Naive thymus-derived CD4-positive, alpha-beta T cell (primary cell): ENCODE results near the gene DNMT1. TPM values are rescaled to one million over a fixed set of nuclear protein-coding genes. Genes with fewer than 3 reads are reported as not detected.

Experiments
- ATAC-seq: fragments of 150-1000 bp; cut with Tn5 transposase; 2 replicates; pipeline ENCODE4 v1.10.0; 2021; ENCODE audit warnings: mild to moderate bottlenecking, moderate library complexity
- CTCF ChIA-PET: fragments of 350-600 bp; sonication (Branson Sonifier 250); formaldehyde crosslinking; loops from one replicate; lab custom pipeline; 2021; ENCODE audit warnings: antibody characterized with exemption; lab: Charles Lee
- POLR2A ChIA-PET: fragments of 350-600 bp; sonication (Branson Sonifier 250); formaldehyde crosslinking; loops from one replicate; lab custom pipeline; 2021; ENCODE audit warnings: antibody characterized with exemption, inconsistent platforms; lab: Charles Lee
- DNase-seq, 9 donors: peaks; one replicate each; pipeline versions ENCODE4 v3.0.0 to v3.0.0-alpha.2; 2020 to 2022; ENCODE audit warnings: mixed read lengths in 1 of 9
- H3K27ac ChIP-seq: one replicate; pipeline ENCODE4 v1.7.0; 2013; ENCODE audit warnings: mild to moderate bottlenecking, low read depth, low read length, moderate library complexity
- H3K27me3 ChIP-seq, 2 donors: one replicate each; pipeline ENCODE4 v1.7.0; 2013; ENCODE audit warnings: low read length in 2 of 2, mild to moderate bottlenecking in 2 of 2, moderate library complexity in 2 of 2; ENCODE audit not compliant: control insufficient read depth in 2 of 2, insufficient read depth in 2 of 2
- H3K36me3 ChIP-seq, 3 experiments: 1 replicate in 2 of 3; 2 replicates in 1 of 3; pipeline ENCODE4 v1.7.0; 2013; ENCODE audit warnings: low read length in 3 of 3, mild to moderate bottlenecking in 3 of 3, moderate library complexity in 1 of 3; ENCODE audit not compliant: insufficient read depth in 3 of 3, control insufficient read depth in 2 of 3
- H3K4me1 ChIP-seq, 2 donors: one replicate each; pipeline ENCODE4 v1.7.0; 2013; ENCODE audit warnings: low read length in 2 of 2, mild to moderate bottlenecking in 2 of 2, moderate library complexity in 1 of 2; ENCODE audit not compliant: control insufficient read depth in 2 of 2, insufficient read depth in 2 of 2
- H3K4me3 ChIP-seq: 2 replicates; pipeline ENCODE4 v1.7.0; 2013; ENCODE audit warnings: mild to moderate bottlenecking, low read length
- H3K9me3 ChIP-seq, 3 experiments: 1 replicate in 2 of 3; 2 replicates in 1 of 3; pipeline ENCODE4 v1.7.0; 2013; ENCODE audit warnings: low read length in 3 of 3; ENCODE audit not compliant: control insufficient read depth in 2 of 3
- H3K27ac Mint-ChIP-seq, 9 donors: one replicate each; pipeline ENCODE4 v1.8.0; 2020 to 2022; ENCODE audit warnings: mixed read lengths in 9 of 9, mild to moderate bottlenecking in 8 of 9, moderate library complexity in 5 of 9, inconsistent platforms in 2 of 9
- H3K27me3 Mint-ChIP-seq, 5 donors: one replicate each; pipeline ENCODE4 v1.8.0; 2021 to 2022; ENCODE audit warnings: mixed read lengths in 5 of 5, mild to moderate bottlenecking in 1 of 5
- H3K36me3 Mint-ChIP-seq, 5 donors: one replicate each; pipeline ENCODE4 v1.8.0; 2020 to 2022; ENCODE audit warnings: mixed read lengths in 5 of 5, mild to moderate bottlenecking in 3 of 5, inconsistent platforms in 1 of 5
- H3K4me1 Mint-ChIP-seq, 7 donors: one replicate each; pipeline ENCODE4 v1.8.0; 2020 to 2022; ENCODE audit warnings: mixed read lengths in 7 of 7, mild to moderate bottlenecking in 3 of 7, inconsistent platforms in 1 of 7
- H3K4me3 Mint-ChIP-seq, 10 donors: one replicate each; pipeline ENCODE4 v1.8.0; 2020 to 2022; ENCODE audit warnings: mild to moderate bottlenecking in 10 of 10, mixed read lengths in 10 of 10, moderate library complexity in 6 of 10, inconsistent platforms in 2 of 10
- H3K9me3 Mint-ChIP-seq, 11 donors: one replicate each; pipeline ENCODE4 v1.8.0; 2020 to 2022; ENCODE audit warnings: mixed read lengths in 11 of 11, mild to moderate bottlenecking in 4 of 11, inconsistent platforms in 1 of 11, moderate library complexity in 1 of 11
- intact Hi-C, 2 donors: fragments of 100-400 bp; cut with micrococcal nuclease; formaldehyde crosslinking; loops; one replicate each; pipeline ENCODE4 v1.15.1; 2023
- polyA plus RNA-seq, 2 donors: library from polyadenylated mRNA; unstranded; fragments of 300-500 nt; fragmentation: Illumina TruSeq; gene quantifications; one replicate each; pipeline ENCODE4 v1.2.3, GENCODE V29; 2021
- total RNA-seq, 6 experiments: library from RNA in 5 of 6; stranded (reverse) in 5 of 6; gene quantifications; 1 replicate in 5 of 6; 2 replicates in 1 of 6; pipeline ENCODE4 v1.2.3 and lab custom pipeline; 2021 to 2026

Gene DNMT1
- total and polyA plus RNA-seq, 7 experiments from 2014 or later = 113 to 334 (median 187) TPM

DNA sequence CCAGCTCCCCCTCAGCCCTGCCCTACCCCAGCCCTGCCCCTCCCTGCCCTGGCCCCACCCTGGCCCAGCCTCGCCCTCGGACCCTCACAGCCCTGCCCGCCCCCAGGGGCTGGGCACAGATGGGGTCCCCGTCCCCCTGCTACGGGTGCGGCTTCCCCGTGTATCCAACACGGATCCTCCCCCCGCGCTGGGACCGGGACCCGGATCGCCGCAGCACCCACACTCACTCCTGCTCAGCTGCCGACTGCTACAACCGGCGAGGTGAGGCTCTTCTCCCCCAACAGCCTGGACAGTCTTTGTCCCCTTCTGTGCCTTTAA, 103.4 kb downstream of the DNMT1 start:
- no peaks in the 10 kb centered on the region for H3K27me3 Mint-ChIP-seq
- POLR2A ChIA-PET = no interaction called here
- H3K9me3 ChIP-seq = no peaks in the 10 kb centered on the region
- ATAC-seq = no peak
- CTCF ChIA-PET = no interaction called here
- no peak overlapping the region for H3K4me3 Mint-ChIP-seq
- peaks cover 0 to 51% (median 4%) of the 10 kb centered on the region in 3 experiments for H3K36me3 ChIP-seq
- peak overlapping the region in 1 of 9 donors; percentile 13 for H3K27ac Mint-ChIP-seq
- peaks cover 8 to 27% (median 13%) of the 10 kb centered on the region in 7 donors for H3K4me1 Mint-ChIP-seq
- H3K4me3 ChIP-seq = no peak overlapping the region
- H3K36me3 Mint-ChIP-seq = peaks cover 4 to 44% (median 7%) of the 10 kb centered on the region in 5 donors
- H3K9me3 Mint-ChIP-seq = peaks cover 0 to 4% (median 0%) of the 10 kb centered on the region in 11 donors
- peaks cover 6 to 9% of the 10 kb centered on the region in 2 donors for H3K4me1 ChIP-seq
- no peaks in the 10 kb centered on the region for H3K27me3 ChIP-seq
- no peak for DNase-seq
- intact Hi-C loops = no loop called here
- H3K27ac ChIP-seq = no peak overlapping the region

DNA sequence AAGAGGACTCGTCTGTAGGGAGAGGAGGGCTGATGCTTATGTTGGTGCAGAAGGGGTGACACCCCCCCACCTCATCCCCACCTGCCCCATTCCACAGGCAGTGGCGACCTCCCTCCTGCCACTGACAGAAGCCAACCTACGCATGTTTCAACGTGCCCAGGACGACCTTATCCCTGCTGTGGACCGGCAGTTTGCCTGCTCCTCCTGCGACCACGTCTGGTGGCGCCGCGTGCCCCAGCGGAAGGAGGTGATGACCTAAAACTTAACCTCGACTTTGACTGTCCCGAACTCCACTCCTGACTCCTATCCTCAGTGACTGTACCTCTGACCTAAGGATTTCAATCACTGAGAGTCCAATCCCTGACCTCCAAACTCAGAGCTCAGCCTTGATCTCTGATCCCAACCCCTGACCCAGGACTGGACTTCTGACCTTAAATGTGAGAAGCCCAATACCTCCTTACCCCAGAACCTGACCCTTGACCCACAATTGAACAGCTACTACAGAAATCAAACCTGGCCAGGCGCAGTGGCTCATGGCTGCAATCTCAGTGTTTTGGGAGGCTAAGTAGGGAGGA, 104.9 kb downstream of the DNMT1 start:
- intact Hi-C loops = loop anchor here in 1 of 2 donors (10.0 kb wide), 1 partner anchor 565 kb away; the partner anchor contains the start of gene ILF3
- POLR2A ChIA-PET = interaction anchor here (0.6 kb wide), 1 partner anchor 12 kb away, joined by 3 read pairs; no protein-coding TSS in a partner anchor
- peaks cover 8 to 30% (median 8%) of the 10 kb centered on the region in 7 donors for H3K4me1 Mint-ChIP-seq

DNA sequence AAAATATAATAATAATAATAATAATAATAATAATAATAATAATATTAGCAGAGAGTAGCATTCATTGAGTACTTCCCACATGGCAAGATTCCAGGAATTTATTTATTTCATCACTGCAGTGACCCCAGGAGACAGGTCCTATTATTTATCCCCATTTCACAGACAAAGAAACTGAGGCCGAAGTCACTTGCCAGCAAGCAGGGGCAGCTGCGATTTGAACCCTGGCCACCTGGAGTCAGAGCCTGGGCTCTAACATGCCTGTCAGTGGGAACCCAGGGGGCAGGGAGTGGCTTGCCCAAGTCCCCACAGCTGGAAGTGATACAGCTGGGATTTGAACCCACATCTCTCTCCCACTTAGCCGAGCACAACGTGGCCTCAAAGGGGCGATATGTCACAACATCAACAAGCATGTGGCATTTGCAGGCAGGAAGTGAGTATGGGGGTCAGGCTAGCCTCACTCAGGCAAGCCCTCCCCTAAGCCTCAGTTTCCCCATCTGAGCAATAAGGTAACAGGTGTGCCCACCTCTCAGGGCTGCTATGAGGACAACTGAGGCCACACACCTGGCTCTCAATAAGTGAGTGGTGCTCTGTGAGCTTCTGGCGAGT, 105.7 kb downstream of the DNMT1 start:
- CTCF ChIA-PET = interaction anchor here (0.6 kb wide), 1 partner anchor 280 kb away, joined by 3 read pairs; no protein-coding TSS in a partner anchor
- peak overlapping the region in 2 of 9 donors; percentile 9 to 15 for H3K27ac Mint-ChIP-seq
- no peak overlapping the region for H3K27ac ChIP-seq
- H3K27me3 Mint-ChIP-seq = no peaks in the 10 kb centered on the region
- POLR2A ChIA-PET = interaction anchor here (1.0 to 1.7 kb wide), 2 partner anchors 15 to 161 kb away, joined by 5 to 7 read pairs; no protein-coding TSS in a partner anchor
- H3K4me3 Mint-ChIP-seq = no peak overlapping the region
- H3K36me3 ChIP-seq = peaks cover 0 to 53% (median 4%) of the 10 kb centered on the region in 3 experiments
- DNase-seq (no peak), ATAC-seq (no peak)
- no peaks in the 10 kb centered on the region for H3K9me3 Mint-ChIP-seq
- H3K9me3 ChIP-seq = no peaks in the 10 kb centered on the region
- peaks cover 4 to 9% of the 10 kb centered on the region in 2 donors for H3K4me1 ChIP-seq
- peaks cover 4 to 35% (median 7%) of the 10 kb centered on the region in 5 donors for H3K36me3 Mint-ChIP-seq
- no peaks in the 10 kb centered on the region for H3K27me3 ChIP-seq
- intact Hi-C loops = loop anchor here in 1 of 2 donors (10.0 kb wide), 1 partner anchor 566 kb away; the partner anchor contains the start of gene ILF3
- no peak overlapping the region for H3K4me3 ChIP-seq
- peaks cover 8 to 30% (median 8%) of the 10 kb centered on the region in 7 donors for H3K4me1 Mint-ChIP-seq

More for the DNA sequence above, 104.9 kb downstream of the DNMT1 start:
- H3K27me3 ChIP-seq = no peaks in the 10 kb centered on the region
- ATAC-seq = no peak
- H3K27me3 Mint-ChIP-seq = no peaks in the 10 kb centered on the region
- peaks cover 0 to 53% (median 4%) of the 10 kb centered on the region in 3 experiments for H3K36me3 ChIP-seq
- no peaks in the 10 kb centered on the region for H3K9me3 Mint-ChIP-seq
- no peaks in the 10 kb centered on the region for H3K9me3 ChIP-seq
- CTCF ChIA-PET = no interaction called here
- H3K27ac ChIP-seq = no peak overlapping the region
- no peak for DNase-seq
- H3K4me1 ChIP-seq = peaks cover 4 to 9% of the 10 kb centered on the region in 2 donors
- no peak overlapping the region for H3K4me3 ChIP-seq
- peak overlapping the region in 4 of 9 donors; percentile 14 to 67 (median 31) for H3K27ac Mint-ChIP-seq
- H3K36me3 Mint-ChIP-seq = peaks cover 4 to 40% (median 7%) of the 10 kb centered on the region in 5 donors
- H3K4me3 Mint-ChIP-seq = peak overlapping the region in 2 of 10 donors; percentile 35 to 42

DNA sequence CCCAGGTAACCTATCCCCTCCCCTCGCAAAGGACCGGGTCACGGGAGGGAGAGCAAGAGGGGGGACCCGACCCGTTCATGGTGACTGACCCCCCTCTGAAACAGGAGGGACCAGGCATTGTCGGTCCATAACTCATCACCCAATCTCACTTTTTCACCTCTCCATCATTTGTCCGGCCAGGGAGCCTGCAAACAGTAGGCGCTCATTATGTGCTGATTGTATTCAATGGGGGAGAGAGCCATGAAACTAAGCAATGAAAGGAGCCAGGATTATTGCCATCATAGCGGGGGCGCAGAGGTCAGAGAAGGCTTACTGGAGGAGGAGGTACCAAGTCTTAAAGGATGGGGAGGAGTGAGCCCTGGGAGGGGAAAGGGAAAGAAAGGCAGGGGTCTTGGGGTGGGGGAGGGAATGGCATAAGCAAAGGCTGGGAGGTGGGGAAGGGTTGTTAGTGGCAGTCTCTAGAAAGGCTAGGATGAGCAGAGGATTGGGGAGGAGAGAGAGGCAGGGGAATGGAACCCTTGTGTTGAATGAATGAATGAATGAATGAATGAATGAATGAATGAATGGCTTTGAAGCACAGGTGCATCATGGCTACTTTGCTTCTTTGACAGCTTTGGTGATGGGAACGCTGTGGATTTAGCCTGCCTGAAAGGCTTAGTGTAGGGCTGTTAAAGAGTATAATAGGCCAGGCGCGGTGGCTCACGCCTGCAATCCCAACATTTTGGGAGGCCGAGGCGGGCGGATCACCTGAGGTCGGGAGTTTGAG, 107.3 kb downstream of the DNMT1 start:
- peaks cover 8 to 27% (median 8%) of the 10 kb centered on the region in 7 donors for H3K4me1 Mint-ChIP-seq
- ChIA-PET CTCF (no interaction called here), POLR2A (interaction anchor here (1.7 kb wide), 1 partner anchor 16 kb away, joined by 5 read pairs; no protein-coding TSS in a partner anchor)
- intact Hi-C loops = loop anchor here in 1 of 2 donors (10.0 kb wide), 1 partner anchor 567 kb away; the partner anchor contains the start of gene ILF3
- no peaks in the 10 kb centered on the region for H3K27me3 Mint-ChIP-seq
- H3K27me3 ChIP-seq = no peaks in the 10 kb centered on the region
- DNase-seq (no peak), ATAC-seq (no peak)
- peaks cover 0 to 24% (median 0%) of the 10 kb centered on the region in 5 donors for H3K36me3 Mint-ChIP-seq
- H3K9me3 ChIP-seq = no peaks in the 10 kb centered on the region
- H3K4me1 ChIP-seq = peaks cover 4 to 9% of the 10 kb centered on the region in 2 donors
- H3K27ac Mint-ChIP-seq = peak overlapping the region; percentile 49 to 91 (median 80)
- H3K36me3 ChIP-seq = peaks cover 0 to 38% (median 3%) of the 10 kb centered on the region in 3 experiments
- H3K9me3 Mint-ChIP-seq = no peaks in the 10 kb centered on the region
- H3K4me3 Mint-ChIP-seq = peak overlapping the region; percentile 64 to 92 (median 88)
- peak overlapping the region; percentile 94 for H3K4me3 ChIP-seq
- peak overlapping the region; percentile 90 for H3K27ac ChIP-seq

DNA sequence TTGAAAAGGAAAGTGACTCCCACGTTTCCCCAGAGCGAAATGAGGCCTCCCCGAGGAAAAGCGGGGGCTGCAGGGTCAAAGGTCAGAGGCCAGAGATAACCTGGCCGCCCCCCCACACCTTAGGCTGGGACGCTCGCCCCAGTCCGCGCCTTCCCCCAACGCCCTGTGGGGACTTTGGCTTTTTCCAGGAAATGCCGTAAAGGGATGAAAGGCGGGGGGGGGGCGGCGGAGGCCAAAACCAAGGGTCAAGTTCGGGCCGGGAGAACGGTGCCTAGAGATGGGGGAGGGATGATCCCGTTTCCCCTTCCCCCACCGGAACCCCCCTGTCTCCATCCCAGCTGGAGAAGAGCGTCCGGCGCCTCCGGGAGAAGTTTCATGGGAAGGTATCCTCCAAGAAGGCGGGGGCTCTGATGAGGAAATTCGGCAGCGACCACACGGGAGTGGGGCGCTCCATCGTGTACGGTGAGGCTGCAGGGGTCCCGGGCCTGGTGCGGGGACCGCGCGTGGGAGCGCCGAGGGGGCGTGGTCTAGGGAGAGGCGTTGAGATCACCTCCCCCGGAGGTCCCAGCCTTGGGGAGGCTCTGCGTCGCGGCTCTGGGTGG, 108.1 kb downstream of the DNMT1 start:
- peaks cover 0 to 30% (median 0%) of the 10 kb centered on the region in 3 experiments for H3K36me3 ChIP-seq
- Mint-ChIP-seq H3K27me3 (no peaks in the 10 kb centered on the region), H3K9me3 (no peaks in the 10 kb centered on the region), H3K4me3 (peak overlapping the region; percentile 64 to 92 (median 88)), H3K4me1 (peaks cover 8 to 23% (median 8%) of the 10 kb centered on the region in 7 donors), H3K27ac (peak overlapping the region in 8 of 9 donors; percentile 49 to 87 (median 78)), H3K36me3 (peaks cover 0 to 19% (median 0%) of the 10 kb centered on the region in 5 donors)
- no peaks in the 10 kb centered on the region for H3K27me3 ChIP-seq
- H3K27ac ChIP-seq = peak overlapping the region; percentile 90
- intact Hi-C loops = loop anchor here (1.0 to 10.0 kb wide), 5 partner anchors 10 to 568 kb away; partner anchors contain the start of genes PPAN (in 2 of the 2), ILF3 (in 1 of the 2) and PIN1 (in 1 of the 2)
- H3K4me1 ChIP-seq = peaks cover 4 to 9% of the 10 kb centered on the region in 2 donors
- peak in 2 of 9 donors; percentile 53 to 63 for DNase-seq
- CTCF ChIA-PET = no interaction called here
- H3K4me3 ChIP-seq = peak overlapping the region; percentile 94
- no peaks in the 10 kb centered on the region for H3K9me3 ChIP-seq
- POLR2A ChIA-PET = no interaction called here
- ATAC-seq = no peak
